Type B pancreatic cell (in vitro differentiated cells): ENCODE measurements around the gene SPATA20. TPM values are rescaled to one million over a fixed set of nuclear protein-coding genes. Genes with fewer than 3 reads are reported as not detected.

Experiments used
- DNase-seq: peaks from one replicate; pipeline ENCODE4 v3.0.0; 2021; ENCODE audit warnings: mixed read lengths; ENCODE audit not compliant: unreplicated experiment; ENCODE audit errors: extremely low spot score
- H3K27ac Mint-ChIP-seq: 2 replicates; pipeline ENCODE4 v1.8.0; 2021; ENCODE audit warnings: mild to moderate bottlenecking, mixed read lengths
- H3K27me3 Mint-ChIP-seq: 2 replicates; pipeline ENCODE4 v1.8.0; 2021; ENCODE audit warnings: mixed read lengths
- H3K36me3 Mint-ChIP-seq: 2 replicates; pipeline ENCODE4 v1.8.0; 2021; ENCODE audit warnings: mixed read lengths
- H3K4me1 Mint-ChIP-seq: one replicate; pipeline ENCODE4 v1.8.0; 2021; ENCODE audit warnings: mixed read lengths; ENCODE audit not compliant: unreplicated experiment
- H3K4me3 Mint-ChIP-seq: 2 replicates; pipeline ENCODE4 v1.8.0; 2021; ENCODE audit warnings: mild to moderate bottlenecking, mixed read lengths
- H3K9me3 Mint-ChIP-seq: 2 replicates; pipeline ENCODE4 v1.8.0; 2021; ENCODE audit warnings: mixed read lengths
- total RNA-seq: library from RNA; stranded (reverse); gene quantifications from 2 replicates; pipeline ENCODE4 v1.2.1, GENCODE V29; 2021; ENCODE audit warnings: low replicate concordance
- TF ChIP-seq, protein P1 (sequence below): fragments of 200-600 bp; sonication (generic); conservative IDR thresholded peaks from 2 replicates; pipeline ENCODE4 v1.5.0; 2021; ENCODE audit warnings: antibody characterized with exemption, mild to moderate bottlenecking

SPATA20 gene
- total RNA-seq, 1 donor from 2014 or later, result 51.3 TPM

GRCh38 chr17:50599606-50600005 lies 52.6 kb downstream of the SPATA20 start:
- Mint-ChIP-seq H3K36me3 (no peaks in the 10 kb centered on the region), H3K4me1 (peaks cover 19% of the 10 kb centered on the region), H3K9me3 (no peaks in the 10 kb centered on the region), H3K27me3 (peaks cover 12% of the 10 kb centered on the region), H3K4me3 (no peak overlapping the region), H3K27ac (no peak overlapping the region)
- TF ChIP-seq, protein P1, sequence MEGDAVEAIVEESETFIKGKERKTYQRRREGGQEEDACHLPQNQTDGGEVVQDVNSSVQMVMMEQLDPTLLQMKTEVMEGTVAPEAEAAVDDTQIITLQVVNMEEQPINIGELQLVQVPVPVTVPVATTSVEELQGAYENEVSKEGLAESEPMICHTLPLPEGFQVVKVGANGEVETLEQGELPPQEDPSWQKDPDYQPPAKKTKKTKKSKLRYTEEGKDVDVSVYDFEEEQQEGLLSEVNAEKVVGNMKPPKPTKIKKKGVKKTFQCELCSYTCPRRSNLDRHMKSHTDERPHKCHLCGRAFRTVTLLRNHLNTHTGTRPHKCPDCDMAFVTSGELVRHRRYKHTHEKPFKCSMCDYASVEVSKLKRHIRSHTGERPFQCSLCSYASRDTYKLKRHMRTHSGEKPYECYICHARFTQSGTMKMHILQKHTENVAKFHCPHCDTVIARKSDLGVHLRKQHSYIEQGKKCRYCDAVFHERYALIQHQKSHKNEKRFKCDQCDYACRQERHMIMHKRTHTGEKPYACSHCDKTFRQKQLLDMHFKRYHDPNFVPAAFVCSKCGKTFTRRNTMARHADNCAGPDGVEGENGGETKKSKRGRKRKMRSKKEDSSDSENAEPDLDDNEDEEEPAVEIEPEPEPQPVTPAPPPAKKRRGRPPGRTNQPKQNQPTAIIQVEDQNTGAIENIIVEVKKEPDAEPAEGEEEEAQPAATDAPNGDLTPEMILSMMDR, result no peak
- DNase-seq, result no peak

- H3K27ac Mint-ChIP-seq, result no peak overlapping the region
- peaks cover 19% of the 10 kb centered on the region for H3K27me3 Mint-ChIP-seq
- peaks cover 19% of the 10 kb centered on the region for H3K4me1 Mint-ChIP-seq
- no peak for DNase-seq
- no peak overlapping the region for H3K4me3 Mint-ChIP-seq
- no peaks in the 10 kb centered on the region for H3K9me3 Mint-ChIP-seq
- H3K36me3 Mint-ChIP-seq, result no peaks in the 10 kb centered on the region
- TF ChIP-seq, protein P1, result no peak
These were observed 54.9 kb downstream of the SPATA20 start for GRCh38 chr17:50601823-50602375.

- TF ChIP-seq, protein P1, result no peak
- H3K4me3 Mint-ChIP-seq, result no peak overlapping the region
These were observed 55.9 kb downstream of the SPATA20 start for GRCh38 chr17:50602836-50603235.

DNA sequence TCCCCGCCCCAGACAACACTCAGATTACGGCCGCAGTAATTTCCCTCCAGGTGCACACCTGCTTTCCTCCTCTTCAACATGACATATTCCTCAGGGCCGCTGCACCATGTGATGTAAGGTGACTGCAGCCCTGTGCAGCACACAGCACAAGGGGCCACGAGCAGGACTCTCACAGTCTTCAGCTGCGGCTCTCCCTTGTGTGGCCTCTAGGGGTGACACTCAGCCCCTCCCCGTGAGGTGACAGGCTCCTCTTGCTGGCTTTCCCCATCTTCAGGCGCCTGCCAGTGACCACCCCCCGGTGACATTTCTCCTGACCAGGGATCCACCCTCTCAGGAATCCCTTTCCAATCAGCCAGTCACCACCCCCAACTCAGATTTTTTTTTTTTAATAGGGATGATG lies 56.4 kb downstream of the SPATA20 start:
- no peak for DNase-seq
- Mint-ChIP-seq H3K4me3 (peak overlapping the region; percentile 45), H3K36me3 (no peaks in the 10 kb centered on the region), H3K9me3 (no peaks in the 10 kb centered on the region), H3K27me3 (peaks cover 19% of the 10 kb centered on the region), H3K27ac (no peak overlapping the region), H3K4me1 (peaks cover 19% of the 10 kb centered on the region)
- TF ChIP-seq, protein P1, result peak; percentile 58

More at GRCh38 chr17:50602836-50603235, 55.9 kb downstream of the SPATA20 start:
- no peaks in the 10 kb centered on the region for H3K9me3 Mint-ChIP-seq
- H3K27me3 Mint-ChIP-seq, result peaks cover 19% of the 10 kb centered on the region
- DNase-seq, result no peak
- H3K36me3 Mint-ChIP-seq, result no peaks in the 10 kb centered on the region
- H3K4me1 Mint-ChIP-seq, result peaks cover 19% of the 10 kb centered on the region
- H3K27ac Mint-ChIP-seq, result no peak overlapping the region

GRCh38 chr17:50604513-50604912 lies 57.5 kb downstream of the SPATA20 start:
- H3K27me3 Mint-ChIP-seq, result peaks cover 22% of the 10 kb centered on the region
- no peak overlapping the region for H3K4me3 Mint-ChIP-seq
- no peak for DNase-seq
- H3K36me3 Mint-ChIP-seq, result peaks cover 3% of the 10 kb centered on the region
- peaks cover 24% of the 10 kb centered on the region for H3K4me1 Mint-ChIP-seq
- TF ChIP-seq, protein P1, result no peak
- no peak overlapping the region for H3K27ac Mint-ChIP-seq
- no peaks in the 10 kb centered on the region for H3K9me3 Mint-ChIP-seq
